ENCODE data around the gene CSNK1G2.

Gene CSNK1G2

DNA sequence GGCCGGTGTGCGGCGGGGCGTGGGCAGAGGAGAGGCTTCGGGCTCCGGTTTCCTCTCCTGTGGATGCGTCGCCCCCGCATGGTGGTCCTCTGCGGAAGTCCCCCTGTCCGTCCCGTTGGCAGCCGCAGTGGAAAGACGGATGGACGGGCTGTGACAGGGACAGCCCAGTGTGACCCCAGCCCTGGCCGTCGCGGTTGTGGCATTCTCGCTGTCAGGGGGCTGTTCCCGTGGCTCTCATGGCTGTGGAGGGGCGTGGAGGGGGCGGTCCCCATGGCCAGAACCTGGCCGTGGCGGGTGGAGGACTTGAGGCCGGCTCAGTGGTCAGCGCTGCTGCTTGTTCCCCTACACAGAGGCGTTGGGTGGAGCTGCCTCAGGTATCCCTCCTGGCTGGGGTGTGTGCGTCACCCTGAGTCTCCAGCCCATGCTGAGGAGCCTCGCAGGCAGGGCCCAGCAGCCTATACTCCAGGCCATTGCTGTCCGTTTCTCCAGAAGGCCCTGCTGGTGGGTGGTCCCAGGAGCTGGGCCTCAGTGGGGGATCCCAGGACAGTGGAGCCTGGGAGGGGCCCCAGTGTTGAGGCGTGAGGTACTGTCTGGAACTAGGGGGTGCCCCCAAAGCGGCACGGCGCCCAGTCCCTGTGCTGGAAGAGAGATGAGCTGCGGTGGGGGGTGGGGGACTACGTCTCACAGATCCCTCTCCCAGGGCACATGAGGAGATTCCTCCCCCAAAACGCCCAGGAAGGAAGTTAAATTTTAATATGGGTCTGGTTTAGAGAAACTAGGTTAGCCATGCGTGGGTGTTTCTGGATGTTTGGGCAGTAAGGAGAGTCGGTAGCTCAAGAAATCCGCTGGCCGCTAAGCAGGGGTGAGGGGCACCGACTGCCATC is 20.3 kb downstream of the CSNK1G2 start:
- no peak for DNase-seq (ENCODE audit: low read depth)
- TF ChIP-seq, protein P1, sequence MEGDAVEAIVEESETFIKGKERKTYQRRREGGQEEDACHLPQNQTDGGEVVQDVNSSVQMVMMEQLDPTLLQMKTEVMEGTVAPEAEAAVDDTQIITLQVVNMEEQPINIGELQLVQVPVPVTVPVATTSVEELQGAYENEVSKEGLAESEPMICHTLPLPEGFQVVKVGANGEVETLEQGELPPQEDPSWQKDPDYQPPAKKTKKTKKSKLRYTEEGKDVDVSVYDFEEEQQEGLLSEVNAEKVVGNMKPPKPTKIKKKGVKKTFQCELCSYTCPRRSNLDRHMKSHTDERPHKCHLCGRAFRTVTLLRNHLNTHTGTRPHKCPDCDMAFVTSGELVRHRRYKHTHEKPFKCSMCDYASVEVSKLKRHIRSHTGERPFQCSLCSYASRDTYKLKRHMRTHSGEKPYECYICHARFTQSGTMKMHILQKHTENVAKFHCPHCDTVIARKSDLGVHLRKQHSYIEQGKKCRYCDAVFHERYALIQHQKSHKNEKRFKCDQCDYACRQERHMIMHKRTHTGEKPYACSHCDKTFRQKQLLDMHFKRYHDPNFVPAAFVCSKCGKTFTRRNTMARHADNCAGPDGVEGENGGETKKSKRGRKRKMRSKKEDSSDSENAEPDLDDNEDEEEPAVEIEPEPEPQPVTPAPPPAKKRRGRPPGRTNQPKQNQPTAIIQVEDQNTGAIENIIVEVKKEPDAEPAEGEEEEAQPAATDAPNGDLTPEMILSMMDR (IDR thresholded peaks at IDR 0.05; ENCODE audit: low read depth, low read length, missing control alignments): no peak
- no peak overlapping the region for H3K4me3 ChIP-seq (ENCODE audit: low read depth, low read length)

- TF ChIP-seq, protein P1 (IDR thresholded peaks at IDR 0.05; ENCODE audit: low read depth, low read length, missing control alignments): no peak
Observed at GRCh38 chr19:1962674-1963073, 21.7 kb downstream of the CSNK1G2 start.

DNA sequence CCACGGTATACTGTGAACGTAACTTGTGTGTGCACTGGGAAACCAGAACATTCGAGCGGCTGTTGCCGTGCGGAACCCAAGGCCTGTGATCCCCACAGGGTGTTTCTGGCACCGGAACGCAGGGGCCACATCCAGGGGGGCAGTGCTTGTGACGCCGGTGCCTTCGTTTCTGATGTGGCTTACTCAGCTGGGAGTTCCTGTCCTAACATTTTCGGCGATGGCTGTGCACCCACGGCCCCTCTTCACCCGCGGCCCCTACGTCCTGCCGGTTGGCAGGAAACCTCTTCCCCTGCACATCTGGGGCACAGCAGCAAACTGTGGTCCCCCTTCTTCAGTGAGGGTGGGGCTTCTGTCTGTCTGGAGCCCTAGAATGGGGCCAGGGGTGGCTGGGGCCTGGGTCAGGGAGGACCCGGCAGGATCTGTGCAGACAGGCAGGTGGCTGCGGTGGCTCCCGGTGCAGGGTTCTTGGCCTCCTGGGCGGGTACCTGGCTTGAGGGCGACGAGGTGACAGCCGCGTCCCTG is 26.2 kb downstream of the CSNK1G2 start:
- TF ChIP-seq, protein P1 (IDR thresholded peaks at IDR 0.05; ENCODE audit: low read depth, low read length, missing control alignments): no peak
- no peak for DNase-seq (ENCODE audit: low read depth)
- no peak overlapping the region for H3K4me3 ChIP-seq (ENCODE audit: low read depth, low read length)

More at GRCh38 chr19:1962674-1963073, 21.7 kb downstream of the CSNK1G2 start:
- H3K4me3 ChIP-seq (ENCODE audit: low read depth, low read length): no peak overlapping the region
- no peak for DNase-seq (ENCODE audit: low read depth)

GRCh38 chr19:1968279-1969175 is 27.6 kb downstream of the CSNK1G2 start:
- no peak overlapping the region for H3K4me3 ChIP-seq (ENCODE audit: low read depth, low read length)
- DNase-seq (ENCODE audit: low read depth): no peak
- TF ChIP-seq, protein P1 (IDR thresholded peaks at IDR 0.05; ENCODE audit: low read depth, low read length, missing control alignments): no peak

- DNase-seq (ENCODE audit: low read depth): no peak
- TF ChIP-seq, protein P1 (IDR thresholded peaks at IDR 0.05; ENCODE audit: low read depth, low read length, missing control alignments): no peak
- H3K4me3 ChIP-seq (ENCODE audit: low read depth, low read length): no peak overlapping the region
Observed at GRCh38 chr19:1969176-1970002, 28.4 kb downstream of the CSNK1G2 start.
